Measurements from ENCODE around the gene HDLBP. TPM values are rescaled to one million over a fixed set of nuclear protein-coding genes. Genes with fewer than 3 reads are reported as not detected.
A peak's percentile ranks its signal among the peaks of the same experiment; 100 is the strongest.

The HDLBP gene
- total RNA-seq, 1 donor from 2014 or later, result 805 TPM

GRCh38 chr2:241219856-241220356 is 95.6 kb downstream of the HDLBP start:
- no peak for DNase-seq (ENCODE audit: low read depth)
- TF ChIP-seq CTCF (IDR thresholded peaks at IDR 0.05; ENCODE audit: insufficient read depth, low read length, severe bottlenecking), result no peak
- no peak for FAIRE-seq
- Histone ChIP-seq H3K36me3 (ENCODE audit: control insufficient read depth, insufficient read depth, low read length) (no peaks in the 10 kb centered on the region), H3K27me3 (ENCODE audit: control insufficient read depth, insufficient read depth, low read length) (peaks cover 2% of the 10 kb centered on the region), H3K4me3 (ENCODE audit: low read depth, low read length) (no peak overlapping the region)

- FAIRE-seq, result no peak
- Histone ChIP-seq H3K27me3 (ENCODE audit: control insufficient read depth, insufficient read depth, low read length) (peaks cover 2% of the 10 kb centered on the region), H3K4me3 (ENCODE audit: low read depth, low read length) (no peak overlapping the region), H3K36me3 (ENCODE audit: control insufficient read depth, insufficient read depth, low read length) (no peaks in the 10 kb centered on the region)
- no peak for TF ChIP-seq CTCF (IDR thresholded peaks at IDR 0.05; ENCODE audit: insufficient read depth, low read length, severe bottlenecking)
- DNase-seq (ENCODE audit: low read depth), result no peak
Measured at GRCh38 chr2:241219030-241219382, 96.5 kb downstream of the HDLBP start.

GRCh38 chr2:241218131-241219029 is 97.1 kb downstream of the HDLBP start:
- peak; percentile 23 for DNase-seq (ENCODE audit: low read depth)
- Histone ChIP-seq H3K27me3 (ENCODE audit: control insufficient read depth, insufficient read depth, low read length) (peaks cover 2% of the 10 kb centered on the region), H3K36me3 (ENCODE audit: control insufficient read depth, insufficient read depth, low read length) (no peaks in the 10 kb centered on the region), H3K4me3 (ENCODE audit: low read depth, low read length) (peak overlapping the region; percentile 49)
- TF ChIP-seq CTCF (IDR thresholded peaks at IDR 0.05; ENCODE audit: insufficient read depth, low read length, severe bottlenecking), result peak; percentile 28
- FAIRE-seq, result no peak

GRCh38 chr2:241217320-241218031 is 98.0 kb downstream of the HDLBP start:
- FAIRE-seq (no peak), DNase-seq (ENCODE audit: low read depth) (peak; percentile 31)
- Histone ChIP-seq H3K4me3 (ENCODE audit: low read depth, low read length) (peak overlapping the region; percentile 46), H3K27me3 (ENCODE audit: control insufficient read depth, insufficient read depth, low read length) (peaks cover 2% of the 10 kb centered on the region), H3K36me3 (ENCODE audit: control insufficient read depth, insufficient read depth, low read length) (no peaks in the 10 kb centered on the region)
- TF ChIP-seq CTCF (IDR thresholded peaks at IDR 0.05; ENCODE audit: insufficient read depth, low read length, severe bottlenecking), result no peak

- DNase-seq (ENCODE audit: low read depth) (no peak), FAIRE-seq (no peak)
- Histone ChIP-seq H3K4me3 (ENCODE audit: low read depth, low read length) (no peak overlapping the region), H3K27me3 (ENCODE audit: control insufficient read depth, insufficient read depth, low read length) (peaks cover 2% of the 10 kb centered on the region), H3K36me3 (ENCODE audit: control insufficient read depth, insufficient read depth, low read length) (no peaks in the 10 kb centered on the region)
- TF ChIP-seq CTCF (IDR thresholded peaks at IDR 0.05; ENCODE audit: insufficient read depth, low read length, severe bottlenecking), result no peak
Measured at GRCh38 chr2:241216211-241216761, 99.2 kb downstream of the HDLBP start.

All from bronchial epithelial cell (primary cell).